HFFc6 (cell line): ENCODE data around the gene ANTXR1. TPM values are rescaled to one million over a fixed set of nuclear protein-coding genes. Genes with fewer than 3 reads are reported as not detected.

ENCODE experiments used
- DNase-seq: peaks from one replicate; pipeline ENCODE4 v3.0.0-alpha.2; 2018
- H3K27ac Mint-ChIP-seq: 2 replicates; pipeline ENCODE4 v1.8.0; 2020; ENCODE audit warnings: mild to moderate bottlenecking, mixed read lengths
- H3K27me3 Mint-ChIP-seq: 2 replicates; pipeline ENCODE4 v1.8.0; 2021; ENCODE audit warnings: mild to moderate bottlenecking, moderate library complexity, mixed read lengths; ENCODE audit not compliant: insufficient read depth
- H3K36me3 Mint-ChIP-seq: 2 replicates; pipeline ENCODE4 v1.8.0; 2021; ENCODE audit warnings: low read depth, mixed read lengths
- H3K4me1 Mint-ChIP-seq: 2 replicates; pipeline ENCODE4 v1.8.0; 2020; ENCODE audit warnings: low read depth, mixed read lengths
- H3K4me3 Mint-ChIP-seq: 2 replicates; pipeline ENCODE4 v1.8.0; 2020; ENCODE audit warnings: mild to moderate bottlenecking, moderate library complexity, mixed read lengths
- H3K9me3 Mint-ChIP-seq: 2 replicates; pipeline ENCODE4 v1.8.0; 2020; ENCODE audit warnings: mild to moderate bottlenecking, mixed read lengths
- total RNA-seq, 6 experiments: library from RNA; stranded (reverse); fragmentation: NEBNext Ultra II Directional; extraction: Animal tissue kit (Norgen Biotek cat#: 25700); gene quantifications; 2 replicates in 1 of 6; 3 replicates in 5 of 6; pipeline ENCODE4 v1.2.3, GENCODE V29; 2021
- TF ChIP-seq, protein P1 (sequence below): fragments of 200-600 bp; sonication (generic); IDR thresholded peaks from 2 replicates; pipeline ENCODE4 v1.5.0; 2021; ENCODE audit warnings: antibody characterized with exemption, mild to moderate bottlenecking

The ANTXR1 gene
- total RNA-seq, 6 experiments from 2014 or later: 98.0 to 137 (median 124) TPM

DNA sequence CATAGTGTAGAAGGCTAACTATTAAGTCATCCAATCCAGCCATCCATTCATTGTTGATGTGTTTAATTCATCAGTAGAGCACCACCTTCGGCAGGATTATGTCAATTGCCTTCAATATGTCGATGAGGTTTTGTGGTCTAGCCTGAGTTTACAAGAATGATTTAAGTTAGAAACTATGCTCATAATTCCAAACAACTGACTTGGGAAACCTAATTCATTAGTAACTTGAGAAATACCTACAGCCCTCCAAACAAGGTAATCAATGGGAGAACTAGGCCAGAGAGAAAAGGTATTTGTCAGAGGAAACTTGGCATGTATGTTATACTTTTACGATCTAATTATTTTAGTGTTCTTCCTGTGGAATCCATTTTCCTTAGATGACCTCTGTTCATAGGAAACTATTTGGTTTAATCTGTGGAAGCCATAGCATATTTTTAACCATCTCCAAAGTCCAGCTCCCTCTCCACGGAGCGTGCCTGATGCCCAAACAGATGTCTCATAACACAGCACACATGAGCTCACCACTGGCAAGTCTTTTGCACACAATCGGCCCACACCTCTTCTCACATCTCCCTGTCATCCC lies 225.6 kb downstream of the ANTXR1 start:
- peaks cover 21% of the 10 kb centered on the region for H3K36me3 Mint-ChIP-seq
- TF ChIP-seq, protein P1, sequence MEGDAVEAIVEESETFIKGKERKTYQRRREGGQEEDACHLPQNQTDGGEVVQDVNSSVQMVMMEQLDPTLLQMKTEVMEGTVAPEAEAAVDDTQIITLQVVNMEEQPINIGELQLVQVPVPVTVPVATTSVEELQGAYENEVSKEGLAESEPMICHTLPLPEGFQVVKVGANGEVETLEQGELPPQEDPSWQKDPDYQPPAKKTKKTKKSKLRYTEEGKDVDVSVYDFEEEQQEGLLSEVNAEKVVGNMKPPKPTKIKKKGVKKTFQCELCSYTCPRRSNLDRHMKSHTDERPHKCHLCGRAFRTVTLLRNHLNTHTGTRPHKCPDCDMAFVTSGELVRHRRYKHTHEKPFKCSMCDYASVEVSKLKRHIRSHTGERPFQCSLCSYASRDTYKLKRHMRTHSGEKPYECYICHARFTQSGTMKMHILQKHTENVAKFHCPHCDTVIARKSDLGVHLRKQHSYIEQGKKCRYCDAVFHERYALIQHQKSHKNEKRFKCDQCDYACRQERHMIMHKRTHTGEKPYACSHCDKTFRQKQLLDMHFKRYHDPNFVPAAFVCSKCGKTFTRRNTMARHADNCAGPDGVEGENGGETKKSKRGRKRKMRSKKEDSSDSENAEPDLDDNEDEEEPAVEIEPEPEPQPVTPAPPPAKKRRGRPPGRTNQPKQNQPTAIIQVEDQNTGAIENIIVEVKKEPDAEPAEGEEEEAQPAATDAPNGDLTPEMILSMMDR: peak; percentile 52
- peak overlapping the region; percentile 58 for H3K4me3 Mint-ChIP-seq
- H3K4me1 Mint-ChIP-seq: peaks cover 66% of the 10 kb centered on the region
- no peaks in the 10 kb centered on the region for H3K9me3 Mint-ChIP-seq
- H3K27me3 Mint-ChIP-seq: no peaks in the 10 kb centered on the region; the same call in 1 of the 2 replicates
- peak; percentile 77 for DNase-seq
- H3K27ac Mint-ChIP-seq: peak overlapping the region; percentile 92

DNA sequence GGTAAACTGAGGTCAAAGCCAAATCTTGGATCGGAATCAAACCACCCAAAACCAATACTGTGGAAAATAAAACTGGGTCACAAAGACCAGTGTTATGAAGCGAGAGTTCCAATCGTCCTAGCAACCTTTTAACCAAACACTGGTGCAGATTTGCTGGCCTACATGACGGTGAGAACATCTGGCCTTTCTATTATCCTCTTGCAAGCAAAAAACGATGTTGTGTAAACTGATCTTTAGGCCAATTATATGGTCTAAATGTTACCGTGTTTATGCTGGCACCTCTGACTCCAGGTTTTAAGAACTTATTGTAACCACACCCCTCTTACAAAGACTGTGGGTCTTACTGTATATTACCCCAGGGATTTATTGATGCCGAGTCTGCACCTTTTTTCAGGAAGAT lies 228.1 kb downstream of the ANTXR1 start:
- no peaks in the 10 kb centered on the region for H3K9me3 Mint-ChIP-seq
- peaks cover 69% of the 10 kb centered on the region for H3K4me1 Mint-ChIP-seq
- DNase-seq: no peak
- peaks cover 25% of the 10 kb centered on the region for H3K36me3 Mint-ChIP-seq
- no peak overlapping the region for H3K4me3 Mint-ChIP-seq
- no peaks in the 10 kb centered on the region; the same call in 1 of the 2 replicates for H3K27me3 Mint-ChIP-seq
- peak overlapping the region; percentile 94; the same call in 1 of the 2 replicates for H3K27ac Mint-ChIP-seq
- TF ChIP-seq, protein P1: no peak

DNA sequence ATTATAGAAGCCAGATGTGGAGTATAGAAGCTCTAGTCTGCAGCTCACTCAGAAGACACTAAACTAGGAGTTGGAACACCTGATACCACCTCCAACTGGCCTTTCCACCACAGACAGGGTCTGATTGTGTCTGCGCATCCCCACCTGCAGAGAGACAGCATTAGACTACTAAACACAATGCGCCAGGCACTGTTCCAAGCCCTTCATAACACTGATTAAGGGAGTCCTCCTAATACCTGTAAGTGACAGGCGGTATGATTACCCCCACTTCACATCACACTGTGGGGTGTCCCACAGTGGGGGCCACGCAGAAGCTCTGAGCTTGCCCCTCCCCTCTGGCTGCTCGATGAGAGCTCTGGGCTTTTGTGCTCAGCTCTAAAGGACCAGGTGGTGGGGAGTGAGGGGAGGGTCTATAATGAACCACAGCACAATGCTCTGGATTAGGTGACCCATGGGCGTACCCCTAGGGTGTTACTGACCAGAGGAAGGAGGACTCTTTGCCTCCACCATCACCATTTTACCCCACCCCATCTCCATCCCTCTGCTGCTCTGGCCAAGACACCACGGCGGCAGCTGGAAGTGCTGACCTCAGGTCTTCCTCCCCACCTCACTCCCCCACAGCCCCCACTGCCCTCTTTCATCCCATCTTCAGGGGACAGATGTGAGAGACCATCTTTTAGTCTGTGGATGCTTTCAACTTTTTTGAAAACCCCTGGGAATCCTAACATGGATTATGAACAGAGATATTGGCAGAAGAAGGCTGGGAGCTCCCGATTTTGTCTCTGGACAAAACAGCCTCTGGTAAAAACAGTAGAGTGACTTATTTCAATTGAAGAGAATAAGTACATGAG lies 228.9 kb downstream of the ANTXR1 start:
- Mint-ChIP-seq H3K4me1 (peaks cover 61% of the 10 kb centered on the region), H3K27ac (peak overlapping the region; percentile 94), H3K4me3 (peak overlapping the region; percentile 58; the same call in 1 of the 2 replicates), H3K27me3 (no peaks in the 10 kb centered on the region; the same call in 1 of the 2 replicates), H3K9me3 (no peaks in the 10 kb centered on the region), H3K36me3 (peaks cover 33% of the 10 kb centered on the region)
- no peak for DNase-seq
- TF ChIP-seq, protein P1: no peak

DNA sequence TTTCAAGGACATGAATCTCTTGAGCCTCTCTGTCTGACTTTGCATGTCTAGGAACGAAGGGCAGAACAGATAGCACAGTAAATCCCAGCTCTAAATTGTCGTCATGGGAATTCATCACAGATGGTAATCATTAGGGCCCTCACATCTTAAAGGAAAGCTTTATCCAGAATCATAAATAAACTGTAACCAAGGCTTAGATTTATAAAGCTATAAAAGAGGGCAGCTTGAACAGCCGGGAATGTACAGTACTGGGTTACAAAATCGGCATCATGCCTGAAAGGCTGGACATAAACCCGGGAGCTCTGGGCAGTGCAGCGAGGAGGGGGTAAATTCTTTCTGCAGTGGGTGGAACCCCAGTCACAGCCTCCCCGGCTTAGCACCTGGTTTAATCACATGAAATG lies 229.7 kb downstream of the ANTXR1 start:
- peaks cover 54% of the 10 kb centered on the region for H3K4me1 Mint-ChIP-seq
- H3K27ac Mint-ChIP-seq: peak overlapping the region; percentile 94
- peak overlapping the region; percentile 58; the same call in 1 of the 2 replicates for H3K4me3 Mint-ChIP-seq
- TF ChIP-seq, protein P1: no peak
- DNase-seq: peak; percentile 83
- H3K36me3 Mint-ChIP-seq: peaks cover 41% of the 10 kb centered on the region
- no peaks in the 10 kb centered on the region for H3K9me3 Mint-ChIP-seq
- H3K27me3 Mint-ChIP-seq: no peaks in the 10 kb centered on the region; the same call in 1 of the 2 replicates

DNA sequence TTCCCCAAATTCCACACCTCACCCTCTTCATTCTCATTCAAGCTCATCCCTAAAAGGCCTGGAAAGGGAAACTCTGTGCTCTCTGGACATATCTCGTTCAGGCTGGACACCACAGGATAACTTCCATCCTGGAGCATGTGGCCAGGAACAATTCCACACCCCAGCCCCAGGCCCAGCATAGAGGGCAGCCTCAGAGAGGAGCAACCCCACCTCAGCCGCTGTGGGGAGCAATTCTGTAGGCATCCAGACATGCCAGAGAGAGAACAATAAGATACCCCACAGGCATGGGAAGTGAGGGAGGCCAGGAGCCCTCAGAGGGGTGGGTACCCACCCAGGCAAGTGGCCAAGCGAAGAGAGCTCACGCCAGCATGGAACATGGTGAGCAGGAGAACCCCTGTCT lies 230.7 kb downstream of the ANTXR1 start:
- Mint-ChIP-seq H3K27me3 (no peaks in the 10 kb centered on the region; the same call in 1 of the 2 replicates), H3K36me3 (peaks cover 40% of the 10 kb centered on the region), H3K9me3 (no peaks in the 10 kb centered on the region), H3K4me3 (peak overlapping the region; percentile 37; the same call in 1 of the 2 replicates), H3K4me1 (peaks cover 44% of the 10 kb centered on the region), H3K27ac (peak overlapping the region; percentile 94)
- TF ChIP-seq, protein P1: no peak
- no peak for DNase-seq
